Choroid plexus epithelial cell (primary cell): ENCODE results near the gene CEBPG.
A peak's percentile ranks its signal among the peaks of the same experiment; 100 is the strongest.

Source experiments
- DNase-seq: peaks from one replicate; pipeline ENCODE4 v3.0.0-alpha.2; 2010; ENCODE audit warnings: low read depth
- H3K4me3 ChIP-seq: 2 replicates; pipeline ENCODE4 v1.5.1; 2011; ENCODE audit warnings: low read depth, mild to moderate bottlenecking, control low read depth, low read length, moderate library complexity
- TF ChIP-seq, protein P1 (sequence below): conservative IDR thresholded peaks from 2 replicates; pipeline ENCODE4 v1.5.1; 2011; ENCODE audit warnings: low read depth, mild to moderate bottlenecking, control low read depth, inconsistent platforms, low read length, moderate library complexity

Gene CEBPG

DNA sequence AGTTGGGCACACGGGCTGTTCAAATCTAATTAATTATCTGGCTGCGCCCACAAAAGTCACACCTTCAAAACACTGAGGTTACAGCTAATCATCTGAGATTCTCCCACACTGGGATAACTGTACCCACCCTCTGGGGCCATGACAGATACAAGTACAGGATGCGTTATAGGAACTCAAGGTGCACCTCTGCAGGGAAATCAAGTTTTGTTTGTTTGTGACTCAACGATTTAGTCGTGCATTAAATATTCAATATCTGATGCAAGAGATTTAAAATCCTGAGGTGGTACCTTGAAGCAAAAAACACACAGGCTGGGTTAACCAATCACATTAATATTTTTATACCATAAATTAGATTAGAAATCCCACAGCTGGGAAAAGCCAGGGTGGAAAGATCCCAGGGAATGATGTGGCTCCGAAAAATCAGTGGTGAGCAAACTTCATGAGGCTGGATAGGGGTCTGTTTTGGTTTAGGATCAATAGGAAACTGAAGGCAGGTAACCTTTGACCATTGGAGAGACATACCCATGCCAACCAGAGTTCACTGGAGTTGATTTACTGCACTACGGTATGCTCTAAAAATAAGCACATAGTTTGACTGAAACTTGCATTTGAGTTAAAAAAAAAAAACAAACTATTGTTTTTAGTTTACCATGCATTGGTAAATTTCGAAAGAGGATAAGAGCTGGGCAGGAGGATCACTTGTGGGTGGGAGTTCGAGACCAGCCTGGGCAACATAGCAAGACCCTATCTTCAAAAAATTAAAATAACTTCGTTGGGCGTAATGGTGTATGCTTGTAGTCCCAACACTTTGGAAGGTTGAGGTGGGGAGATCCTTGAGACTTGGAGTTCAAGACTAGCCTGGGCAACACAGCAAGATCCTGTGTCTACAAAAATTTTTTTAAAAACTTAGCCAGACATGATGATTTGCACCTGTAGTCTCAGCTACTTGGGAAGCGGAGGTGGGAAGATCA lies 23.9 kb upstream of the CEBPG start:
- H3K4me3 ChIP-seq: no peak overlapping the region
- TF ChIP-seq, protein P1, sequence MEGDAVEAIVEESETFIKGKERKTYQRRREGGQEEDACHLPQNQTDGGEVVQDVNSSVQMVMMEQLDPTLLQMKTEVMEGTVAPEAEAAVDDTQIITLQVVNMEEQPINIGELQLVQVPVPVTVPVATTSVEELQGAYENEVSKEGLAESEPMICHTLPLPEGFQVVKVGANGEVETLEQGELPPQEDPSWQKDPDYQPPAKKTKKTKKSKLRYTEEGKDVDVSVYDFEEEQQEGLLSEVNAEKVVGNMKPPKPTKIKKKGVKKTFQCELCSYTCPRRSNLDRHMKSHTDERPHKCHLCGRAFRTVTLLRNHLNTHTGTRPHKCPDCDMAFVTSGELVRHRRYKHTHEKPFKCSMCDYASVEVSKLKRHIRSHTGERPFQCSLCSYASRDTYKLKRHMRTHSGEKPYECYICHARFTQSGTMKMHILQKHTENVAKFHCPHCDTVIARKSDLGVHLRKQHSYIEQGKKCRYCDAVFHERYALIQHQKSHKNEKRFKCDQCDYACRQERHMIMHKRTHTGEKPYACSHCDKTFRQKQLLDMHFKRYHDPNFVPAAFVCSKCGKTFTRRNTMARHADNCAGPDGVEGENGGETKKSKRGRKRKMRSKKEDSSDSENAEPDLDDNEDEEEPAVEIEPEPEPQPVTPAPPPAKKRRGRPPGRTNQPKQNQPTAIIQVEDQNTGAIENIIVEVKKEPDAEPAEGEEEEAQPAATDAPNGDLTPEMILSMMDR: no peak
- no peak for DNase-seq

DNA sequence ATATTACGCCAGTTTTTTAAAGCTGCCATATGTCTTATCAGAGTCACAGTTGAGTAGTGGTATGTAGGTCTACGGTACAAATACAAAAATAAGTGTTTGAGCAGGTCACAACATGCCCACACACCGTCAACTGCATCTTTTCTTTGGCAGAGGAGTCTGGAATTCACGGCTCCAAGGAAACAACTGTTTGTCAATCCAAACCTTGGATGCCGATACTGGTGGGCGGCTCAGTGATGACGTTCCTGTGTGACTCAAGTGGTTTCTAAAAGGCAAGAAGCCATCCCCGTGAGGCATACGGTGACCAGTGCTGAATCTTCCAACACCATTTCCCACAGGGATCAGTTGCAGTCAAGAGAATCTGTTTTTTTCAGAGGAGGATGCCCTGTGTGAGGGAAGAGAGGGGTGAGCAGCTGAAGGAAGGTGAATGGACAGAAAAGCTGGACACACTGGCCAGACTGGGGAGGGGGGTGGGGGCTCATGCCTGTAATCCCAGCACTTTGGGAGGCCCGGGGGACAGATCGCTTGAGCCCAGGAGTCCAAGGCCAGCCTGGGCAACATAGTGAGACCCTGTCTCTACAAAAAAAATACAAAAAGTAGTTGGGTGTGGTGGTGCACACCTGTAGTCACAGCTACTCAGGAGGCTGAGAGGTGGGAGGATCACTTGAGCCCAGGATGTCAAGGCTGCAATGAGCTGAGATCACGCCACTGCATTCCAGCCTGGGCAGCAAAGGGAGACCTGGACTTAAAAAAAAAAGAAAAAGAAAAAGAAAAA lies 22.8 kb upstream of the CEBPG start:
- TF ChIP-seq, protein P1: no peak
- DNase-seq: peak; percentile 40
- H3K4me3 ChIP-seq: no peak overlapping the region

DNA sequence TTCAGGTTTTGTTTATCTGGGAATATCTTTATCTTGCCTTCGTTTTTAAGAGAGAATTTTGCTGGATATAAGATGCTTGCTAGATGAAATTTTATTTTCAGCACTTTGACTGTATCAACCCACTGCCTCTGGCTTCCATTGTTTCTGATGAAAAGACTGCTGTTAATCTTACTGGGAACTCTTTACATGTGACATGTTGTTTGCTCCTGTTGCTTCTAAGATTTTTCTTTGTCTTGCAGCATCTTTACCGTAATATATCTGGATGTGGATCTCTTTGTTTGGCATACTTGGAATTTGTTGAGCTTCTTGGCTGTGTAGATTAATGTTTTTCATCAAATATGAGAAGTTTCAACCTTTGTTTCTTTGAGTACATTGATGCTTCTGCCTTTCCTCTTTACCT lies 18.0 kb upstream of the CEBPG start:
- no peak overlapping the region for H3K4me3 ChIP-seq
- no peak for DNase-seq
- TF ChIP-seq, protein P1: no peak

DNA sequence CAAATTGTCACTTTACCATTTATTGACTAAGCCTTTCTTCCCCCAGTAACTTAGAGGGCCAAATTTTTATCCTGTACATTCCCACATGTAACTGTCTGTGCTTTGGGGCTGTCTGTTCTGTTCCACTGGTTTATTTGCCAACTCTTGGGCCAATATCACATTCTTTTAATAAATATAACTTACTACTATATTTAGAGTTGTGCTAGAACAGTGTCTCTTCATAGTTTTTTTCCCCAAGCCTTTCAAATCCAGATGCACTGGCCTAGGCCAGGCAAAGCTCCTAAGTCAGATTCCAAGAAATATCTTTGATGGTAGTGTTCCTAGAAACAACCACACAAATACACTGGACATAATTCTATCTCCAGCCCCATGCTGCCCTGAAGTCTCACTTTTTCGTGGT lies 16.0 kb upstream of the CEBPG start:
- no peak overlapping the region for H3K4me3 ChIP-seq
- TF ChIP-seq, protein P1: no peak
- no peak for DNase-seq

DNA sequence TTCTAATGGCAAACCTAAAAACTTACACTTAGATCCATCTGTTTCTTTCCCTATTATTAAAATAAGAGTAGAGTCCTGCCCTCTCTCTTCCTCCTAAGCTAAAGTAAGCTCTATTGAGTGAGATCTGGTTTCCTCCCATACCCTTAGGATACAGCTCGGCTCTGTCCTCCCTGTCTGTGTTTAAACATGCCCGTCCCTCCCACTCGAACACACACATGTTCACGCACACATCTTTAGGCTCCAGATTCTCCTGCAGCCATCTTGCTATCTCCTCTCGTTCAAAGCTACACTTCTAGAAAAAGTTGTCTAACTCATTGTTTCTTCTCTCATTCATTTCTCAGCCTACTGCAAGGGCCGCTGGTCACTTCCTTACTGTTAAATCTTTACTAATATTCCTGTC lies 15.1 kb upstream of the CEBPG start:
- no peak for DNase-seq
- TF ChIP-seq, protein P1: no peak
- H3K4me3 ChIP-seq: no peak overlapping the region

DNA sequence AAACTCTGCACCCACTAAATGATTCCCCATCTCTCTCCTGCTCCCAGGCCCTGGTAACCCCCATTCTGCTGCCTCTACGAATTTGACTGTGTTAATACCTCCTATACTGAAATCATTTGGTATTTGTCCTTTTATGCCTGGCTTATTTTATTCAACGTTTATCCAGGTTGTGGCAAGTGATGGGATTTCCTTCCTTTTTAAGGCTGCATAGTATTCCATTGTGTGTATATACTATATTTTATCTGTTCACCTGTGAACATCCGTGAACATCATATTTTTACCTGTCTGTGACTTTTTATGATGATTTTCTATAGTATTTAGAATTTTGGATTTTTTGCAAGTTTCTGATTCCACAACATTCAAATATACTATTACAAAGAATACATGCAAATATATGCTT lies 13.9 kb upstream of the CEBPG start:
- DNase-seq: no peak
- no peak overlapping the region for H3K4me3 ChIP-seq
- TF ChIP-seq, protein P1: no peak
